Activated T-cell treated with anti-CD3 and anti-CD28 coated beads, Interleukin-2, amount 50 U/mL, for 48 hours (primary cell): ENCODE data around the gene CDC123.
A peak's percentile ranks its signal among the peaks of the same experiment; 100 is the strongest.
"Not testable (repeated sequence)": the region's sequence is repeated elsewhere in the genome, so short reads cannot be mapped to it uniquely, and the experiment has no call there.

Source experiments
- DNase-seq, 2 experiments: peaks; one replicate each; pipeline ENCODE4 v3.0.0-alpha.2; 2020

Gene CDC123

DNA sequence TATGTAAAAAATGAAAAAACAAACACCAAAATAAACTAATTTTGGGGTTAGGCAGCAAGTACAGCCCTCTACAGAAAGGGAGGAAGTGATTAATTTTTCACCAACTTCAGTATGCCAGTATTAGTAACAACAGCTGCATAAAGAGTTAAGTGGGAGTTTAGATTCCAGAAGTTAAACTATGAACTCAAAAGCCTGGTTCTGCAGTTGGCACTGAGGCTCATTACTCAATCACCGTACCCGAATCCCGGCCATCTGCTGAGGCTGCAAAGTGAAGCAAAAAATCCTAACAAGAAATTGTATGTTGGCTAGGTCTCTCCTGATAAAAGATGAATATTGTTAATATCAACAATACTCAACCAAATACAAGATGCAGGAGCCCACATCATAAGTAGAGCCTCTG lies 4.3 kb upstream of the CDC123 start:
- DNase-seq, result no peak

- DNase-seq, result no peak
These were observed 2.8 kb upstream of the CDC123 start for GRCh38 chr10:12193193-12193592.

DNA sequence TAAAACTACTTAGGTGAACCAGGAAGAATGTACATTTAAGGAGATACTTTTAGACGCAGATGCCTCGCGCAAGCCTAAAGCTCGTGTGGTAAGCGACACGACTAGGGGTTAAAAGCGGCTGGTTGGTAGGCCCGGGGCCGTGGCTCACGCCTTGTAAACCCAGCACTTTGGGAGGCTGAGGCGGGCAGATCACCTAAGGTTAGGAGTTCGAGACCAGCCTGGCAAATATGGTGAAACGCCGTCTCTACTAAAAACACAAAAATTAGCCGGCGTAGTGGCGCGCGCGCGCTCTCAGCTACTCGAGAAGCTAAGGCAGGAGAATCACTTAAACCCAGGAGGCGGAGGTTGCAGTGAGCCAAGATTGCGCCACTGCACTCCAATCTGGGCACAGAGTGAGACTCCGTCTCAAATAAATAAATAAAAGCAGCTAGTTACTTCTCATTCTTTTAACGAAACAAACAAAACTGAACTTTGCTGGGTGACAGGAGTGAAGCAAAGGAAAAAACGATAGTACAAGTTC lies 1.2 kb upstream of the CDC123 start:
- DNase-seq, result peak; percentile 57 to 59

DNA sequence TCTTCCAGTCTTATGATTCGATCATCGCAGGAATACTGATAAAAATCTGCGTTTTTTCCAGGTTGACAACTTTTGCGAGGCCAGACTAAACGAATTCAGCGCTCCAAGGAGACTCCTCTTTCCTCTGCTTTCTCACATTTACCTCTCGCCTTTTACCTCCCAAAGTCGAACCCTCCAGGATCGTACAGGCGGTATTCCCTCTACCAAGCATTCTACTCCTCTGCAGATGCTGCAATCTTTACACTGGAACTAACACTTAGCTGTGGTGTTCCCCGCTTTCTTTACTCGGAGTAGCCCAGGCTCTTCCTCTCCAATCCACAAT lies 746 bp upstream of the CDC123 start:
- no peak for DNase-seq

DNA sequence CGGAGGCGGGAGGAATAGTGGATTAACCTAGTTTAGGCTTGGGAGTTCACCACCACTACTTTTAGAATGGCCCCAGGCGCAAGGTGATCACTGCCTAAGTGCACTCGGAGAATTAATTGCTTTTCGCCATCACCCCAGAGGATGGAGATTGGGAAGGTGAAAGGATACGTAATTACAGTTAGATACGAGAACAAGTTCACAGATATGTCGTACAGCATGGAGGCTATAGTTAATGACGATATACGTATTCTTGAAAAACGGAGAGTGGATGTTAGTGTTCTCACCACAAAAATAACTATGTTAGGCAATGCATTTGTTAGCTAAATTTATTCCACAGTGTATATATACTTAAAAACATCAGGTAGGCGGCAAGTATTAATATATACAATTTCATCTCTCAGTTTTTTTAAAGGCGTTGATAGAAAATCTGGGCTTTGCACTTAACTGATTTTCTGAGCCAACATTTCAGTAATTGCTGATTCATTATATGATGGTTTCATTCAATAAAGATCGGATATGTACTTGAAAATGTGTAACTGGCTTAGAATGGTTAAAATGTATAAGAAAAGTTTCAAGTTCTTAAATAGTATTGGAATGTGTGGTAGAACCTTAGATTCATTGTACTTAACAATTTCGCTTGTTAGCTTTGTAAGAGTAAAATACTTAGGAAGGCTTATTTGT lies 683 bp downstream of the CDC123 start:
- DNase-seq, result no peak

- no peak for DNase-seq
These were observed 2.2 kb downstream of the CDC123 start for GRCh38 chr10:12198156-12198555.

- DNase-seq, result no peak
These were observed 4.9 kb downstream of the CDC123 start for GRCh38 chr10:12200850-12201249.

- DNase-seq, result peak in 1 of 2 experiments; percentile 36
These were observed 5.6 kb downstream of the CDC123 start for GRCh38 chr10:12201543-12201942.

GRCh38 chr10:12202226-12202625 lies 6.2 kb downstream of the CDC123 start:
- no peak for DNase-seq

DNA sequence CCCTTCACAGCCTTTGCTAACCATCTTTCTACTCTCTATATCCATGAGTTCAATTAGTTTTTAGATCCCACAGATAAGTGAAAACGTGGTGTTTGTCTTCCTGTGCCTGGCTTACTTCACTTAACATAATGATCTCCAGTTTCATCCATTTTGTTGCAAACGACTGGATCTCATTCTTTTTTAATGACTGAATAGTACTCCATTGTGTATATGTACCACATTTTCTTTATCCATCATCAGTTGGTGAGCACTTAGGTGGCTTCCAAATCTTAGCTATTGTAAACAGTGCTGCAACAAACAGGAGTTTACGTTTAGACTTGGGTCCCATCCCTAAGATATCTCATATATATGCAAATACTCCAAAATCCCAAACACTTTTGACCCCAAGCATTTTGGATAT lies 9.1 kb downstream of the CDC123 start:
- DNase-seq, result no peak

- DNase-seq, result no peak
These were observed 11.1 kb downstream of the CDC123 start for GRCh38 chr10:12207114-12207513.

DNA sequence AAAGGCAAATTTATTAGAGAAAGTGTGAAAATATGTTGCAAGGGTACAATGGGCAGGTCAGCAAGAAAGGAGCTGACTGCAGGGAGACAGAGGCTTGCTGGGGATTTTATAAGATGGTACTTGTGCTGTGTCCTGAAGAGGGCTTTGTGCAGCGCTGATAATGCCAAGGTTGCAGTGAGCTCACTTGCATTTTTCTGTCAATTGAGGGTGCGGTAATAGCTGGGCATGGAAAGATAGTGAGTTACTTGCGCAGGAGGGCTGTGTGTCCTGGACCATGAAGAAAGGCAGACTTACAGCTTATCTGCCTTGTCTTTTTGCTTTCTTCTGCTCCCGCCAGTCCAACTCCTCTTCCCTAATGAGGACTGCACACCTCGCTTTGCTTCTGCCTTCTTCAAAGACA lies 12.5 kb downstream of the CDC123 start:
- DNase-seq, result no peak

DNA sequence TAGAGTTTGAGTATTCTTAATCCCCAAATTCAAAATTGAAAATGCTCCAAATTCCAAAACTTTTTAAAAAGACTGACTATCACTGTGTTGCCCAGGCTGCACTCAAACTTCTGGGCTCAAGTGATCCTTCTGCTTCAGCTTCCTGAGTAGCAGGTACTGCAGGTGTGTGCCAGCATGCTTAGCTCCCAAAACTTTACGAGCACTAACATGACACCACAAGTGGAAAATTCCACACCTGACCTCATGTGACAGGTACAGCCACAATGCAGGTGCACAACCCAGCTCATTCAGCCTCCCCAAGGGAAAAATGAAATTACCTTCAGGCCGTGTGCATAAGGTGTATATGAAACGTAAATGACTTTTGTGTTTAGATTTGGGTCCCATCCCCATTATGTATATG lies 16.5 kb downstream of the CDC123 start:
- no peak for DNase-seq

DNA sequence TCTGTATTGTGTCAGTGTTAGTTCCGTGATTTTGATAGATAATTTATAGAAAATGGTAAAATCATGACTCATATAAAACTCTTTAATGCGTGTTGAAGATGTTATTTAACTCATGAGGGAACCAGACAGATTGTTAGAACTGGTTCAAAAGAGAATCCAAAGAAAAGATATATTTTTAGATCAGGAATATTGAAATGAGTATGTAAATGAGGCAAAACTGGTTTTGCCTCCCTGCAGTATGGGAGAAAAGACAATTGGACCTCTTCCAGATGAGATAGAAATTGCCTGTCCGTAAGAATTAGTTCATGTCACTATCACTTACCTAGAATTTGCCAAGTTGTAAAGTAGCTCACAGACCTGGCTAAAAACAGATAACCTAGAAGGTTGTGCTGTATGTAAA lies 17.6 kb downstream of the CDC123 start:
- no peak for DNase-seq

GRCh38 chr10:12214093-12214492 lies 18.1 kb downstream of the CDC123 start:
- no peak for DNase-seq

- DNase-seq, result no peak
These were observed 18.8 kb downstream of the CDC123 start for GRCh38 chr10:12214763-12215218.

GRCh38 chr10:12218991-12219390 lies 23.0 kb downstream of the CDC123 start:
- no peak for DNase-seq

GRCh38 chr10:12221323-12222298 lies 25.6 kb downstream of the CDC123 start:
- DNase-seq, result no peak

GRCh38 chr10:12225444-12225843 lies 29.5 kb downstream of the CDC123 start:
- DNase-seq, result no peak

DNA sequence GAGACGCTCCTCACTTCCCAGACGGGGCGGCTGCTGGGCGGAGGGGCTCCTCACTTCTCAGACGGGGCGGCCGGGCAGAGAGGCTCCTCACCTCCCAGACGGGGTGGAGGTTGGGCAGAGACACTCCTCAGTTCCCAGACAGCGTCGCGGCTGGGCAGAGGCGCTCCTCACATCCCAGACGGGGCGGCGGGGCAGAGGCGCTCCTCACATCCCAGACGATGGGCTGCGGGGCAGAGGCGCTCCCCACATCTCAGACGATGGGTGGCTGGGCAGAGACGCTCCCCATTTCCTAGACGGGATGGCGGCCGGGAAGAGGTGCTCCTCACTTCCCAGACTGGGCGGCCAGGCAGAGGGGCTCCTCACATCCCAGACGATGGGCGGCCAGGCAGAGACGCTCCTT lies 30.4 kb downstream of the CDC123 start:
- not testable (repeated sequence) for DNase-seq

DNA sequence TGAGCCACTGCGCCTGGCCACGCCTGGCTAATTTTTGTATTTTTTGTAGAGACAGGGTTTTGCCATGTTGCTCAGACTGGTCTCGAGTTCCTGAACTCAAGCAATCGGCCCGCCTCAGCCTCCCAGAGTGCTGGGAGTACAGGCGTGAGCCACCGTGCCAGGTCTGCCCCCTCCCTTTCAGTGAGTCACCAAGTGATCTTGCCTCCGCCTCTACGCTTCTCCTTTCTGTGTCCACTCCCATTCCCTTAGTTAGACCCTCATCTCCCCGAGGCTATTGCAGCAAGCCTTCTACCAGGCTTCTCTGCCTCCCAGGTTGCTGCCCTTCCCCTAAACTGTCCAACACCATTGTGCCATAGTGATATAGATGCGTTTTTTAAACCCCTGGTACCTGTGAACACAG lies 32.9 kb downstream of the CDC123 start:
- no peak for DNase-seq

DNA sequence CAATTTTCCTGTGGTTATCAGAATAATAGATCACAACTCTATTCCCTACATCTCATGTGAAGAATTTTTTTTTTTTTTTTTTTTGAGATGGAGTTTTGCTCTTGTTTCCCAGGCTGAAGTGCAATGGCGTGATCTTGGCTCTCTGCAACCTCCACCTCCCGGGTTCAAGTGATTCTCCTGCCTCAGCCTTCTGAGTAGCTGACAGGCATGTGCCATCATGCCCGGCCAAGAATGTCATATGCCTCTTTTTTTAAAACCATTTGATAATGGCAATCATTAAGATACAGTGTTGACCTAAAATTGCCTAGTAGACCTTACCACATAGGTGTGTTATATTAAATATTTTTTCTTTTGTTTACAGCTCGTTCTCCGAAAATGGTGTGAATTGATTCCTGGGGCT lies 38.7 kb downstream of the CDC123 start:
- not testable (repeated sequence) for DNase-seq

DNA sequence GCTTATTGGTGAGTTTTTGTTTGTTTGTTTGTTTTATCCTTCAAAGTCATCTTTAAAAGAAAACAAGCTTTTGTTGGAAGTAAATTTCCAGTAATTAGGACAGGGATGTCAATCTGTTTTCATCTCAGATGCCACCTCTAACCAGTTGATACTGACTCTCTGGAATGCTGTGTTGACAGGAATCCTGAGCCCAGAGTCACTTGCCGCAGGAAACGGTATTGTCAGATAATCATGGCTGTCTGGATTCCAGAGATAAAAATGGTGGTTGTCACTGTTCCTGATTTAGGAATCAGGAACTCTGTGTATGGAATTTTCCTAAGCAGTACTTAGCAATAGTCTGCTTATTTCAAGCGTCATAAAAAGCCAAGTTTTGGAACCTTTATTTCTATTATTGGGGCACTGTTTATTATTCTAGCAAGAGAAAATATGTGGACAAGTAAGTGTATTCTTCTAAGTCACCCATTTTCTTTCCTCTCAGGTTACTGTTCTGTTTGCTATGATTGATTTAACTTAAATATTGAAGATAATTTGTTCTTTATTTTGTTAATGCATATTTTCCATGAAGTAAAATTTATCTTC lies 39.2 kb downstream of the CDC123 start:
- no peak for DNase-seq

- no peak for DNase-seq
These were observed 39.8 kb downstream of the CDC123 start for GRCh38 chr10:12235796-12236195.
